Stimulated activated CD4-positive, alpha-beta T cell treated with anti-CD3 and anti-CD28 coated beads, Interleukin-4, amount 100 ng/mL, for 1 hour (primary cell): ENCODE data around the gene UBA52.
"Not testable (repeated sequence)": the region's sequence is repeated elsewhere in the genome, so short reads cannot be mapped to it uniquely, and the experiment has no call there.

Experiments used
- DNase-seq: peaks from one replicate; pipeline ENCODE4 v3.0.0-alpha.2; 2020

UBA52 gene

DNA sequence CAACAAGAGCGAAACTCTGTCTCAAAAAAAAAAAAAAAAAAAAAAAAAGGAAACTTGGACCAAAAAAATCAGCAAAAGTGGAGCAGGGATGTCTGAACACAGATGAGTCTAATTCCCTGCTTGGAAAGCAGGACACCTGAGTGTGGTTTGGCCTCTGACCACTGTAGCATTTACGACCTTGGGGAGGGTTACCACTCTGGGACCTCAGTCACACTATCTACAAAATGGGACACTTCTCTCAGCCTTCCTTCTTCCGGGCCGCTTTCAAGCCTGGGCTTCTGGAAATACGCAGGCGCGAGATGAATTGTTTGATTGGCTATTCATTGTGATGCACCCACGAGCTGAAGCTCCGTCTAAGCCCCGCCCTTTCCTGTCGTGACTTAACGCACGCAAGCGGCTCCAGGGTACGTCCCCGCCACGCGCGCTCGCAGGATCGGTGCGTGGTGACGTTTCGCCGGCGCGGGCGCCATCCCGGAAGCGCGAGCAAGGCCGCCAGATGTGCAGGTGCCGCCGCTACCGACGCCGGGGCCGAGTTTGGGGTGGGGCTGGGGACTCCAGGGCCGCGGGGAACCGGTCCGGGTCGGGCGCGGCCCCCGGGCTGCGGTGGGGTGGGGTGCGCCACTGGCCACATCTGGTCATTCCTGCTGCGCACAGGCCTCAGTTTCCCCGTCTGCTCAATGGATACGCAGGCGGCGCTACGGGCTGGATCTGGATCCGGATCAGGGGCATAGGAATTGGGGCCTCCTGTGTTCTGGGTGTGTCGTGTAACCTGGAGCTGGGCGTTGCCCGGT, 14.1 kb upstream of the UBA52 start, which contains the start of gene KXD1:
Gene KXD1 (plus strand): TSS at position 460 of the 791 bp plus-strand sequence. CDS start 4,187 bp downstream, outside the sequence.
- DNase-seq, result peak; percentile 96

DNA sequence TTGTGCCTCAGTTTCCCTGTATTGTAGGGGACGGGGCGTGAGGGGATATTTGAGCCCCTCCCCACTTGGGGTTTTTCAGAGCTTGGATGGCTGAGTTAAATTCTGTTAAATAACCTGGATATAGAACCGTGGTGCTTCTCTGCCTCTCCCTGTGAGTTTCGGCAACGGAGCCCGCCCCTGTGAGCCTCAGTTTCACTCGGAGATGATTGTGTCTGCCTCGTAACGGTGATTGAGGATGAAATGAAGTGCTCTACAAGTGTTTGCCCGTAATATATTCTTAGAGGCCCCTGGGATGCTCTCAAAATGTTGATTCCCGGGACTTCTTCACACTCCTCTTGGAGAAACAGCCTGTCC, 13.5 kb upstream of the UBA52 start:
- DNase-seq, result peak; percentile 26

DNA sequence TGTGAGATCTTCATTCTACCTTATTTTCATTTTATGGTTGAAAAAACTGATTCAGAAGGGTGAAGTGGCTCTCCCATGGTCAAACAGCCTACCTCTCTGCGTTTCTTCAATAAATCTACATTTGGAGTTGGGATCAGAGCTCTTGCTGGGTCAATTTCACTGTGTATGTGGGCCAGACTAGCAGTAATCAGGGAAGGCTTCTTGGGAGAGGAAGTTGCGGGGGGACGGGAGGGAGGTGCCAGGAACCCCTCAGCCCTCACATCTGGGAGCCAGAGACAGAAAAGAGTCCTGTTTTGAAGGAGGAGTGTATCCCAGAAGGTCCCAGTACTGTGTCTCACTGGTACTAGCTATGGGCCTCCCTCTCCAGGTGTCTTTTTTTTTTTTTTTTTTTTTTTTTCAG, 13.1 kb upstream of the UBA52 start:
- no peak for DNase-seq

DNA sequence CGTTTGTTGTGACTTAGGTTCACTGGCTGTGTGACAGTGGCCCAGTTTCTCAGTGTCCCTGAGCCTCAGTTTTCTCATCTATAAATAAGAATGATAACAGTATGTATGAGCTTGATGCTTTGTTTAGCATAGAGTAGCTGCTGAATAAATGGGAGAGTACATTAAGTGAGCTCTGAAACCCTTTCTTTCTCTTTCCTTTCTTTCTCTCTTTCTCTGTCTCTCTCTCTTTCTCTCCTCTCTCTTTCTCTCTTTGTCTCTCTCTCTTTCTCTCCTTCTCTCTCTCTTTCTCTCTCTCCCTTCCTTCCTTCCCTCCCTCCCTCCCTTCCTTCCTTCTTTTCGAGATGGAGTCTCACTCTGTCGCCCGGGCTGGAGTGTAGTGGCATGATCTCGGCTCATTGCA, 12.0 kb upstream of the UBA52 start:
- DNase-seq, result no peak

DNA sequence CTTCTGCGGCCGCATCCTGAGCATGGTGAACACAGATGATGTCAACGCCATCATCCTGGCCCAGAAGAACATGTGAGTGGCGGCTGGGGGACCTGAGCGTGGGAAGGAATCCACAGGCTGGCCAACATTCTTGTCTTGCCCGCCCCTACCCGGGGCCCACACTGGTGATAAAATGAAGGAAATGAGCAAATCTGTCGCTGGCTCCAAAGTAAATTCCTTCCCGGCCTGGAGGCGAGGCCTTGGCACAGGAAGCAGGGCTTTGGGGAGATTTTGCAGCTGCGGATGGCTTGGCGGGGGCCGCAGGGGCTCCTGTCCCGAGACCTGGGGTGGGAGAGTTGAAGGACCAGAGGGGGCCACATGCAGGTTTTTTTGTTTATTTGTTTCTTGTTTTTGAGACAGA, 9.6 kb upstream of the UBA52 start:
- DNase-seq, result no peak

DNA sequence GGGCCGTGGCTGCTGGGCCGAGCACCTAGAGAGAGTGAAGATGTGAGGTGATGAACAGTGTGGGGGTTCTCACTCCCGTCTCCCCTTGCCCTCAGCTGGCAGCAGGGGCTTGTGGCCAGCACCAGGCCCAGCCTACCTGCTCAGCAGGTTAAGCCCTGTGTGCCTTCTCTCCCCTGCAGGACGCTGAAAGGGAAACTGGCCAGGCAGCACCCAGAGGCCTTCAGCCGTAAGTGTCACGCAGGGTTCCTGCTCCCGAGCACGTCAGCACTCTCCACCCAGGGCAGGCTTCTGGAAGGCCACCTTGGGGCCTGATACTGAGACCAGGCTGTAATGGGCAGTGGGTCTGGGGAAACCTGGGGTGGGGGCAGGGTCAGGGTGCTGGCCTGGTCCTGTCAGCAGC, 4.7 kb upstream of the UBA52 start:
- no peak for DNase-seq

DNA sequence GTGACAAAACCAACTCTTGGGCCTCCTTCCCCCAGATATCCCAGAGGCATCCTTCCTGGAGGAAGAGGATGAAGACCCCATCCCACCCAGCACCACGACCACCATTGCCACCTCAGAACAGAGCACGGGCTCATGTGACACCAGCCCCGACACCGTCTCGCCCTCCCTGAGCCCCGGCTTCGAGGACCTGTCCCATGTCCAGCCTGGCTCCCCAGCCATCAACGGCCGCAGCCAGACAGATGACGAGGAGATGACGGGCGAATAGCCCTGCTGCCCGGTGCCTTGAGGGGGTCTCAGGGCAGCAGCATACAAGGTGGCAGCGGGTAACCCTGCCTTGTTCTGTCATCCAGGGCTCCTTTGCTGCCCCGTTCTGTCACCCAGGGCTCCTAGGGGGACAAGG, 3.3 kb upstream of the UBA52 start:
- DNase-seq, result no peak

DNA sequence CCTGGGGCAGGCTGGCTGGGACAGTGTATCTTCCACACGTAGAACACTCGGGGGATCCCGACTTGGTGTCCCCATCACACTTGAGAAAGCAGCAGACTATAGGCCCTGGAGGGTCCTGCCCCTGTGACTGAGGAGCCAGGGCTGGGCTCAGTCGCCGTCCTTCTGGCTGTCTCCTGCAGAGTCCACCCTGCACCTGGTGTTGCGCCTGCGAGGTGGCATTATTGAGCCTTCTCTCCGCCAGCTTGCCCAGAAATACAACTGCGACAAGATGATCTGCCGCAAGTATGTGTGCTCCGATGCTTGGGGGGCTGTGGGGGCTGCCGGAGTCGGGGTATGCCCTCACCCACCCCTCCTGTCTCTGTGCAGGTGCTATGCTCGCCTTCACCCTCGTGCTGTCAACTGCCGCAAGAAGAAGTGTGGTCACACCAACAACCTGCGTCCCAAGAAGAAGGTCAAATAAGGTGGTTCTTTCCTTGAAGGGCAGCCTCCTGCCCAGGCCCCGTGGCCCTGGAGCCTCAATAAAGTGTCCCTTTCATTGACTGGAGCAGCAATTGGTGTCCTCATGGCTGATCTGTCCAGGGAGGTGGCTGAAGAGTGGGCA, 3.1 kb downstream of the UBA52 start:
- no peak for DNase-seq

DNA sequence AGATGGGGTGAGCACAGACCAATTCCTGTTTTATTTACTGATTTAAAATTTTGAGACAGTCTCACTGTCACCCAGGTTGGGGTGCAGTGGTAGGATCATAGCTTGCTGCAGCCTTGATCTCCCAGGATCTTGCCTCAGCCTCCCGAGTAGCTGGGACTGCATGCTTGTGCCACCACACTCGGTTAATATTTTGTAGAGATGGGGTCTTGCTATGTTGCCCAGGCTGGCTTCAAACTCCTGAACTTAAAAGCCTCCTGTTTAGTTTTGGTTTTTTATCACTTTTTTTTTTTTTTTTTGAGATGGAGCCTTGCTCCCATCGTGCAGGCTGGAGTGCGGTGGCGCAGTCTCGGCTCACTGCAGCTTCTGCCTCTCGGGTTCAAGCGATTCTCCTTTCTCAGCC, 4.7 kb downstream of the UBA52 start:
- DNase-seq, result no peak

DNA sequence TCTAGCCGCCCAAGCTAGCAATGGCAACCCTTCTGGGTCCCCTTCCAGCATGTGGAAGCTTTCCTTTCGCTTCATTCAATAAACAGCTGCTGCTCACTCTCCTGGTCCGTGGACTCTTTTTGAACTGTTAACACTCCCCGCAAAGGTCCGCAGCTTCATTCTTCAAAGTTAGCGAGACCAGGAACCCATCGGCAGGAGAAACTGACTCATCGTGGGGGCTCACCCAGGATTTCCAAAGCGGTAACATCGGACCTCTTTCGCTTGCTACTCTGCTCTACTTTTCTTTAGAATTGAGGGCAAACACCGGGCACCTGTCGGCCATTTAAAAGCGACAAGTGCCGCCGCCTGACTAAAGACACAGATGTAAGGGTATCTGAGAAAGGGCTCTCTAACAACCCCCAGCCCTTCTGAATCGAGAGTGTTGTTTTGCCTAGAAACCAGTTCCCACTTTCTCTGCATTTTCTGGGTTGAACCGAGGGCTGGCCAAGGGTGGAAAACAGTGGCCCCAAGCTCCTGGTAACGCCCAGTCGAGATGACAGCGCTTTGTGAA, 5.8 kb downstream of the UBA52 start:
- no peak for DNase-seq

DNA sequence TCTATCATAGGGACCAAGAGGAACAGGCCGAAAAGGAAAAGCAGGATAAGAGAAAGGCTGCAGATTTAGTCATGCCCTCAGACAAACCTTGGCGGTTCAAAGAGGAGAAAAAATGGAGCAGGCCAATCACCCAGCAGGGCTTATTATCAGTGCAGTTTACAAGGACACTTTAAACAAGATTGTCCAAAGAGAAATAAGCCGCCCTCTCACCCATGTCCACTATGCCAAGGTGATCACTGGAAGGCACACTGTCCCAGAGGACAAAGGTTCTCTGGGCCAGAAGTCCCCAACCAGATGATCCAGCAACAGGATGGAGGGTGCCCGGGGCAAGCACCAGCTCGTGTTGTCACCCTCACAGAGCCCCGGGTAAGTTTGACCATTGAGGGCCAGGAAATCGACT, 8.7 kb downstream of the UBA52 start:
- DNase-seq, result no peak

DNA sequence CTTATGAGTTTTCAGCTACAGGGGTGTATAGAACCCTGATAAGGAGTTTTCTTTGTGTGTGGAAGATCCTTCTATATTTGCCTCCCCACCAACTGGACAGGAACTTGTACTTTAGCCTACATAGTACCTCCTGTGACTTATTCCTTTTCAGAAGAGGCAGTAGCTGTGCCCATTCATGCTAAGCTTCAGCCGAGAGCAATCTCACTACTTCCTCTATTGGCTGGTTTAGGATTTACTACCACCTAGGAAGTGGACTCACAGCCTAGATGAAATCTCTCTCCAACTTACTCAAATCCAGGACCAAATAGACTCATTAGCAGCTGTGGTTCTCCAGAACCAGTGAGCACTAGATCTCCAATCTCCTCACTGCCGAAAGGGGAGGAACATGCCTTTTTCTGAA, 14.6 kb downstream of the UBA52 start:
- no peak for DNase-seq

DNA sequence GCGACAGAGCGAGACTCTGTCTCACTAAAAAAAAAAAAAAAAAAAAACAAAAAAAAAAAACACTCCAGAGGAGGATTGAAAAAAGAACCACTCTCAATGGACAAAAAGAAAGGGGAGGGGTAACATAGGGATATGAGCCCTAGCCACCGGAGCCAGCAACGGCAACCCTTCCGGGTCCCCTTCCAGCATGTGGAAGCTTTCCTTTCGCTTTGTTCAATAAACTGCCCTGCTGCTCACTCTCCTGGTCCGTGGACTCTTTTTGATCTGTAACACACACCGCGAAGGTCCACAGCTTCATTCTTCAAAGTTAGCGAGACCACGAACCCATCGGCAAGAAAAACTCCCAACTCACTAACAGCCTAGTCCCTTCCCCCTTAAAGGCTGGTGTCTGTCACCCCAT, 15.9 kb downstream of the UBA52 start:
- DNase-seq, result no peak

DNA sequence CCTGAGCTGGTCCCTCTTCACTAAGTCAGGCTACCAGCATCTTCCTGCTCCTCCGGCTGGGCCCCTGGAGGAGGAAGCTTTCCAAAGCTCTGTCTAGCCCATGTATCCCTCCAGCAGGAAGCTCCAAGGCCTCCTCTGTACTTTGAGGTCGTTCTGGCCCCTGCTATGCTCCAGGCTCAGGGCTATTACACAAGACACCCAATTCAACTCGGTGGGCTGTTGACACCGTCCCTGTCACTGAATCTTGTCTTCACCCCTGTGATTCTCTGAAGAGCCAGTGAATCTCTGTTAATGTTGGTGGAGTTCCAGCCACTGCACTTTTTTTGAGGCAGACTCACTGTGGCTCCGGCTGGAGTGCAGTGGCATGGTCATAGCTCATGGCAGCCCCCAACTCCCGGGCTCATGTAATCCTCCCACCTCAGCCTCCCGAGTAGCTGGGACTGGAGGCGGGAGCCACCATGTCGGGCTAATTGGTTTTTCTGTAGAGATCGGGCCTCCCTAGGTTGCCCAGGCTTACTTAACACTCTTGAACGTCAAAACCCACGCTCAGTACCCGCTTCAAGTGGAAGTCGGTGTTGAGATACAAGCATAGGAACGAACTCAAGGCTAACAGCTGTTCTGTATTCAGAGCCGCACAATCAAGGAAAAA, 16.4 kb downstream of the UBA52 start:
- no peak for DNase-seq

DNA sequence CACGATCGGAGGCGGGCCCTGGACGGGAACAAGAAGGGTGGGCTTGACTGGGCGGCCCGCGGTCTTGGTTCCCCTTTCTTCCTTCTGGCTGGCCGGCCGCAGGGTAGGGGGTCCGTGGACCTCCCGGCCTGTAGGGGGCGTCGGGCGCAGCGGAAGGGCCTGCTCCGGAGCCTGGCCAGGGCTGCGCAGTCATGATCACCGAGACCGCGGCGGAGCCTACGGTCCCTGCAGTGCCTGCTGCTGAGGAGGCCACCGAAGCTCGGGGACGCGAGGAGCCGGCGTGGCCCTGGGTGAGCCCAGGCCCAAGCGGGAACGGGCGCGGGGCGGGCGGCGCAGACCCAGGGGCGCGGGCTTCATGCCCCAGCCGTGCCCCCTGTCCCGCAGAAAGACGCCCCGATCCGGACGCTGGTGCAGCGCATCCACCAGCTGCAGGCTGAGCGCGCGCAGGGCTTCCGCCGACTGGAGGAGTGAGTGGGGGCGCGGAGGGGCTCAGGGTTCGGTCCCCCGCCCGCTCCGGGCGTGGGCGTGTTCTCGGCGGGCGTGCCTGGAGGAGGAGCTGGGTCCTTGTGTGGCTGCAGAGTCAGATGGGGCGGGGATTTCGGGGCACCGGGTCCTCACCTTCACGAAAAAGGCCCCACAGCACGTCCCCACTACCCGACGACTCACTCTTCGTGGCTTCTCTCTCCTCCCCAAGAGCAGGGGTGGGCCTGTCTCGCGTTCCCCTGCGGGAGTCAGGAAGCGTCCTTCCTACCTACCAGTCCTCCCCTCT, 17.1 kb downstream of the UBA52 start, which contains the start of gene REX1BD:
Gene REX1BD (plus strand): TSS at position 188 of the 769 bp plus-strand sequence. CDS start 4 bp downstream, at position 192.
- peak; percentile 92 for DNase-seq

DNA sequence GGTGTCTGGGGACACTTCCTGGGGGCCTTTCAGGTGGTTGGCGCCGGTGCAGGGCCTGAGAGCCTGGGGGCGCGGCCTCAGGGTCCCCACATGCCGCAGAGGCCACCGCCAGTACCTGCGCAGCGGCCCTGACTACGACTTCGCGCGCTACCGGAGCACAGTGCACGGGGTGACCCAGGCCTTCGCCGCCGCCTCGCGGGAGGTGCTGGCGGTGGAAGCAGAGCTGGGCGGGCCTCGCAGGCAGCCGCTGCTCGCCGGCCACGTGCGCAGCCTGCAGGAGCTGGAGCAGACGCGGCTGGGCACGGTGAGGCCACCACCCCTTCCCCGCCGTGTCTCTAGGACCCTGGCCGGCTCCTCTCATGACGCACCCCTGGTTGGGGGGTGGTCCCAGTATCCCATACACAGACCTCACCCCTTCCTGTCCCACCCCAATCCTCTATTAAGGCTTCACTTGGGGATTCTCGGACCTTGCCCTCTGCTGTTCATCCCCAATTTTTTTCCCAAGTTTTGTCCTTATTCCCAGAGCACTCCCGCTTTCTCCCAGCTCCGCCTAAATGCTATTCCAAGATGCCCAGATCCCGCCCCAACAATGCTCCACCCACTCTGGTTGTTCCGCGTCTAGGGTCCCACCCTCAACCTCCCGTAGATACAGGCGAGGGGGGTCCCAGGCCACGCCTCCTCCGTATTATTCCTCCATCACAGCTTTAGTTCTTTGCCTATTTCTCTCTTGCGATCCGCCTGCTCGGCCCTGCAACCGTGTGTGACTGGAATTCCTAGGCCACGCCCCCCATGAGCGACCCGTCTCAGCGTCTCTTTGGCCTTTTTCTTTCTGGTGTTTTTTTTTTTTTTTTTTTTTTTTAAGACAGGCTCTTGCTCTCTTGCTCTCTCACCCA, 18.0 kb downstream of the UBA52 start:
- peak; percentile 67 for DNase-seq

DNA sequence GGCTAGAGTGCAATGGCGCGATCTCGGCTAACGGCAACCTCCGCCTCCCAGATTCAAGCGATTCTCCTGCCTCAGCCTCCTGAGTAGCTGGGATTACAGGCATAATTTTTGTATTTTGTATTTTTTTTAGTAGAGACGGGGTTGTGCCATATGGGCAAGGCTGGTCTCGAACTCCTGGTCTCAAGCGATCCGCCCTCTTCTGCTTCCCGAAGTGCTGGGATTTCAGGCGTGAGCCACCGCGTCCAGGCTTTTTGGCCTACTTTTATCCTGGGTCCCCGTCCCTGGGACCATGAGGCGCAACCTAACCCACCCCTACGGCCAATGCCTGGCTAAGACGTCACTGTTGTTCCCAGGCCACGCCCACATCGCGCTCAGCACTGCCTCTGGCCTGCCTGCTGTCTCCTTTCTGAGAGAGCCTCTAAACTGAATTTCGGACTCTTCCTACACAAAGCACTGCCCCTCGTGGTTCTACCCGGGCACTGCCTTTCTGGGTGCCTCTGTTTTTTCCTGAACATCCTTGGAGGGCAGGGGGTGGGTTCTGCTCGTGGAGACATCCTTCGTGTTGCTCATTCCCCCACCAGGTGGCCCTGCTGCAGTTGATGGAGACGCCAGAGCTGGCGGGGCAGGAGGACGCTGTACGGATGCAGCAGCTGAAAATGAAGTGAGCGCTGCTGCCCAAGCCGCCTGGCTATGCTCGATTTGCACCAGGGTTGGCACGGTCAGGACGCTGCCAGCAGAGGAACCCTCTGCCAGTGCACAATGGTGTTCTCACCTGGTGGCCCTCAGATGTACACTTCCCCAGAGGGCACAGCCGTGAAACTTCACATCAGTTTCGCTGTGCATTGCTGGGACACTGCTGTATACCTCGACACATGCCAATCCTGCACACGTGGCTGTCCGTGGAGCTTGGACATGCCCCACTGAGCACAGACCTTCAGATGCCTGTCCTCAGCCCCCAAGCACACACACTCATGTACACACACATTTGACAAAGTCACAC, 18.9 kb downstream of the UBA52 start:
- no peak for DNase-seq

DNA sequence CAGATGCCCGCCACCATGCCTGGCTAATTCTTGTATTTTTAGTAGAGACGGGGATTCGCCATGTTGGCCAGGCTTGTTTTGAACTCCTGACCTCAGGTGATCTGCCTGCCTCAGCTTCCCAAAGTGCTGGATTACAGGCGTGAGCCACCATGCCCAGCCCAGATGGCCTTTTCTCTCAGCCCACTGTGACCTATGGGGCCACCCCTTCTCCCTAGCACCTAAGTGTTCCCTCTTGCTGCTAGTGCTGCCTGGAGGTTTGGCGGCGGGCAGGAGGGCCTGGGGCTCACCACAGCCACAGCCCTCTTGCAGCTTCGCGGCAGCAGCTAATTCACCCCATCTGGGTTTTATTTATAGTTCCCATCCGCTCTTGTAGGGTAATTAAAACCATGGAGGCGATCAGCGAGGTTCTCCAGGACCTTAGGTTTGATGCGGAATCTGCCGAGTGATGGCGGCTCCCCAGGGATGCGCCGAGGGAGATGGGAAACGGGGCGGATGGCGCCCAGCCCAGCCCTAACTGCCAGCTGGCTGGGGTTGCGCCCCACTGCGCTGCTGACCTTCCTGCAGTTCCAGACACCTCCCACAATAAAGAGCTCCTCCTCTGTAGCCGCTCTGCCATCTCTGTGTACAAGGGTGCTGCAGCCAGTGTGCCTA, 20.2 kb downstream of the UBA52 start:
- no peak for DNase-seq

DNA sequence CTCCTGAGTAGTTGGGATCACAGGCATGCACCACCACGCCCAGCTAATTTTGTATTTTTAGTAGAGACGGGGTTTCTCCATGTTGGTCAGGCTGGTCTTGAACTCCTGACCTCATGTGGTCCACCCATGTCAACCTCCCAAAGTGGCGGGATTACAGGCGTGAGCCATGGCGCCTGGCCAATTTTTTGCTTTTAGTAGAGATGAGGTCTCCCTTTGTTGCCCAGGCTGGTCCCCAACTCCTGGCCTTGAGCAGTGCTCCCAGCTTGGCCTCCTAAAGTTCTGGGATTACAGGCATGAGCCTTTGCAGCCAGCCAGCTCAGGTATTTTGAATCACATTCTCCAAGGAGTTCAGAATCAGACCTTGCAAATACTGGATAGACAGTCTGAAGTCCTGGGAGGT, 21.1 kb downstream of the UBA52 start:
- DNase-seq, result not testable (repeated sequence)
